HEK293 (cell line): ENCODE results near the gene RXFP1.

Experiments used
- CTCF ChIP-seq: fragments of 450-650 bp; formaldehyde crosslinking; IDR thresholded peaks from 2 replicates; pipeline ENCODE4 v1.5.1; 2016; ENCODE audit warnings: missing biosample characterization, missing genetic modification characterization
- KLF8 ChIP-seq: fragments of 450-650 bp; formaldehyde crosslinking; IDR thresholded peaks from 2 replicates; pipeline ENCODE4 v1.5.1; 2016; ENCODE audit warnings: missing biosample characterization, missing genetic modification characterization
- TSHZ1 ChIP-seq: fragments of 450-650 bp; formaldehyde crosslinking; IDR thresholded peaks from 2 replicates; pipeline ENCODE4 v1.5.1; 2016; ENCODE audit warnings: missing biosample characterization, missing genetic modification characterization, borderline replicate concordance
- YY1 ChIP-seq: fragments of 450-650 bp; formaldehyde crosslinking; IDR thresholded peaks from 2 replicates; pipeline ENCODE4 v1.5.1; 2018; ENCODE audit warnings: missing biosample characterization, missing genetic modification characterization
- ZNF280D ChIP-seq: fragments of 450-650 bp; formaldehyde crosslinking; IDR thresholded peaks from 2 replicates; pipeline ENCODE4 v1.5.1; 2016; ENCODE audit warnings: missing biosample characterization, missing genetic modification characterization
- ZNF398 ChIP-seq: fragments of 450-650 bp; formaldehyde crosslinking; IDR thresholded peaks from 2 replicates; pipeline ENCODE4 v1.5.1; 2017; ENCODE audit warnings: missing biosample characterization, missing genetic modification characterization
- ZNF548 ChIP-seq: fragments of 450-650 bp; formaldehyde crosslinking; IDR thresholded peaks from 2 replicates; pipeline ENCODE4 v1.5.1; 2016; ENCODE audit warnings: missing biosample characterization, missing genetic modification characterization
- ZNF701 ChIP-seq: fragments of 450-650 bp; formaldehyde crosslinking; IDR thresholded peaks from 2 replicates; pipeline ENCODE4 v1.5.1; 2016; ENCODE audit warnings: missing biosample characterization, missing genetic modification characterization
- ZNF792 ChIP-seq: fragments of 450-650 bp; formaldehyde crosslinking; IDR thresholded peaks from 2 replicates; pipeline ENCODE4 v1.5.1; 2016; ENCODE audit warnings: missing biosample characterization, missing genetic modification characterization
- ZNF830 ChIP-seq: fragments of 450-650 bp; IDR thresholded peaks from 2 replicates; pipeline ENCODE4 v1.5.0; 2018; ENCODE audit warnings: missing biosample characterization, missing genetic modification characterization, low read depth, mild to moderate bottlenecking, moderate library complexity
- ZSCAN23 ChIP-seq: fragments of 450-650 bp; formaldehyde crosslinking; IDR thresholded peaks from 2 replicates; pipeline ENCODE4 v1.5.1; 2016; ENCODE audit warnings: missing biosample characterization, missing genetic modification characterization

- TF ChIP-seq ZNF548 (tag by site-specific recombination) (no peak), CTCF (tag by site-specific recombination) (no peak), KLF8 (tag by site-specific recombination) (no peak), TSHZ1 (tag by site-specific recombination) (no peak), ZNF792 (no peak), ZNF830 (tag by site-specific recombination) (no peak), ZNF280D (no peak), ZNF398 (tag by site-specific recombination) (no peak), YY1 (no peak), ZNF701 (tag by site-specific recombination) (no peak), ZSCAN23 (no peak)
Observed at GRCh38 chr4:158530381-158530780, 8.7 kb downstream of the RXFP1 start.
